ENCODE results near the gene RBFA. TPM values are rescaled to one million over a fixed set of nuclear protein-coding genes. Genes with fewer than 3 reads are reported as not detected.

RBFA gene
- total RNA-seq, 1 experiment from 2014 or later = 45.3 TPM

DNA sequence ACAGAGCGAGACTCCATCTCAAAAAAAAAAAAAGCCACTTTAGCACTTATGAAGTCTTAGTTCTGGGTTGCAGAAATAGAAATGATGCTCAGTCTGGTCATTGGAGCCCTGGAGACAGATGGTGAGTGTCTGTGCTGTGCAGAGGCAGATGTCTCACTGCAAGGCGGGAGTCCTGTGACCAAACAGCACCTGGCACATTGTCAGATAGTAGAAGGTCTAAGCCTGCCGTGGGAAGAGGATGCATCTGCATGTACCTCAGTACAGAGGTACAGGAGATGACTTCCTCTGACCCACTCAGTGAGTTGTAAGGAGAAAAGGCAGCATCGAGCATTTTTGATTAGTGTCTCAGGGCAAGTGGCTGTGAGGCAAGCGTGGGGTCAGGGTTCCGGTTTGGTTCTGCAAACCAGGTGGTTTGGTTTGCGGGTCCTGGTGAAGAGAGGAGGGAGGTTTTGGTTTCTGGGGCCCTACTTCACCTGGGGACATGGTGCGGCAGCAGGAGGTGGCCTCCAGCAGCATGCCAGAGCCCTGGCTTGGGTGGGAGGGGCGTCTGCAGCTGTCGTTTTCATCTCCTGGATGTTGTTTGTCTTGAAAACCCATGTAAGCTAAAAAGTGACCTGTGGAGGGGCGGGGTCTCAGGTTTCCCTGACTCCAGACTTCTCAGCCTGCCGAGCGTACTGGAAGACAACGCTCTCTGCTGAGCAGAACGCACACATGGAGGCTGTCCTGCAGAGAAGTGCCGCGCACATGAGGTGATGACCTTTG, 3.8 kb downstream of the RBFA start:
- no peak for DNase-seq (ENCODE audit: low read depth, low spot score)
- peaks cover 8 to 14% of the 10 kb centered on the region in 2 experiments; a peak in 3 of 4 replicates for H3K4me1 ChIP-seq (ENCODE audit: control insufficient read depth in 1 of 2, insufficient read depth in 2 of 2, low read length in 2 of 2)
- no peak overlapping the region for H3K4me3 ChIP-seq (replicated peaks in 1 of 2; ENCODE audit: low read depth in 1 of 2, low read length in 2 of 2)
- H3K27me3 ChIP-seq (ENCODE audit: insufficient read depth, low read length) = no peaks in the 10 kb centered on the region
- H3K9me2 ChIP-seq (ENCODE audit: insufficient read depth) = no peaks in the 10 kb centered on the region
- ChIA-PET RAD21 (ENCODE audit: low non-redundant PET in 1 of 2, low total read pairs in 2 of 2, uncharacterized antibody in 2 of 2, unreplicated experiment in 2 of 2) (no interaction called here), CTCF (no interaction called here), POLR2A (no interaction called here)
- no peaks in the 10 kb centered on the region for H4K20me1 ChIP-seq (ENCODE audit: insufficient read depth)
- no peaks in the 10 kb centered on the region for H3K9me3 ChIP-seq (ENCODE audit: control insufficient read depth in 1 of 2, insufficient read depth in 1 of 2, low read depth in 1 of 2, low read length in 2 of 2)
- H2AFZ ChIP-seq (ENCODE audit: low read depth, low read length, poor library complexity, severe bottlenecking) = no peak overlapping the region
- H3K9ac ChIP-seq (ENCODE audit: low read length) = no peak overlapping the region
- peaks cover 13 to 34% of the 10 kb centered on the region in 2 experiments; a peak in 3 of 4 replicates for H3K36me3 ChIP-seq (ENCODE audit: control insufficient read depth in 1 of 2, insufficient read depth in 2 of 2, low read length in 2 of 2)
- no peak overlapping the region for H3K4me2 ChIP-seq (ENCODE audit: low read length)
- TF ChIP-seq, protein P1, sequence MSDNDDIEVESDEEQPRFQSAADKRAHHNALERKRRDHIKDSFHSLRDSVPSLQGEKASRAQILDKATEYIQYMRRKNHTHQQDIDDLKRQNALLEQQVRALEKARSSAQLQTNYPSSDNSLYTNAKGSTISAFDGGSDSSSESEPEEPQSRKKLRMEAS (IDR thresholded peaks at IDR 0.05) = no peak
- no peak for TF ChIP-seq FOSL1 (IDR thresholded peaks at IDR 0.05; ENCODE audit: low read depth)
- TF ChIP-seq ZNF274 (IDR thresholded peaks at IDR 0.05; ENCODE audit: low read depth, low read length) = no peak
- TF ChIP-seq POLR2A (IDR thresholded peaks at IDR 0.05; ENCODE audit: borderline replicate concordance, extremely low read depth, insufficient read depth, insufficient read length) = no peak
- TF ChIP-seq, protein P2, sequence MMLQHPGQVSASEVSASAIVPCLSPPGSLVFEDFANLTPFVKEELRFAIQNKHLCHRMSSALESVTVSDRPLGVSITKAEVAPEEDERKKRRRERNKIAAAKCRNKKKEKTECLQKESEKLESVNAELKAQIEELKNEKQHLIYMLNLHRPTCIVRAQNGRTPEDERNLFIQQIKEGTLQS (IDR thresholded peaks at IDR 0.05) = no peak
- TF ChIP-seq JUND (IDR thresholded peaks at IDR 0.05) = no peak
- TF ChIP-seq RAD21 (IDR thresholded peaks at IDR 0.05; ENCODE audit: low read depth) = no peak
- no peak for TF ChIP-seq EGR1 (IDR thresholded peaks at IDR 0.05; ENCODE audit: low read depth)
- TF ChIP-seq EZH2phosphoT487 (IDR thresholded peaks at IDR 0.05; ENCODE audit: borderline replicate concordance) = no peak
- BruUV-seq (replicated peaks) = no TSS peak
- no peak overlapping the region for H3K27ac ChIP-seq (ENCODE audit: low read depth, low read length)
- peaks cover 47% of the 10 kb centered on the region for H3K79me2 ChIP-seq (ENCODE audit: insufficient read depth, low read length)
- ATAC-seq = no peak
- intact Hi-C loops (cut with micrococcal nuclease) = no loop called here

DNA sequence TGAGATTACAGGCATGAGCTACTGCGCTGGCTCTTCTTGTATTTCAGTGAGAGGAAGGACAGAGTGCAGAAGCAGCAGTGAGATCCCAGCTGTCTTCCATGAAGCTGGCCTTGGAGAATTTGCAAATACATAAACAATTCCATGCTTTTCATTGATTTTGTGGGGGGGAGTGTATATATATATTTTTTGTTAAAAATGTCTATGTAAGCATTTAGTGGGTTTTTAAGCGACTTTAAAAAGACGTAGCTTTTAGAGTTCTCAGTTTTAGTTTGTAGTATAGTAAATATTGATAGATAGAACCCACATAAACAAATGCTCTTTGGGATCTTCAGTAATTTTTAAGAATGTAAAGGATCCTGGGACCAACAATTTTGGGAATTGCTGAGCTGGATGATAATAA, 6.3 kb downstream of the RBFA start:
- no peaks in the 10 kb centered on the region for H4K20me1 ChIP-seq (ENCODE audit: insufficient read depth)
- RAD21 ChIA-PET (ENCODE audit: low non-redundant PET in 1 of 2, low total read pairs in 2 of 2, uncharacterized antibody in 2 of 2, unreplicated experiment in 2 of 2) = no interaction called here
- H3K9ac ChIP-seq (ENCODE audit: low read length) = no peak overlapping the region
- no TSS peak for BruUV-seq (replicated peaks)
- H3K4me1 ChIP-seq (ENCODE audit: control insufficient read depth in 1 of 2, insufficient read depth in 2 of 2, low read length in 2 of 2) = peaks cover 1 to 4% of the 10 kb centered on the region in 2 experiments; a peak in 3 of 4 replicates
- no peak overlapping the region for H2AFZ ChIP-seq (ENCODE audit: low read depth, low read length, poor library complexity, severe bottlenecking)
- DNase-seq (ENCODE audit: low read depth, low spot score) (no peak), ATAC-seq (no peak)
- no peak for TF ChIP-seq JUND (IDR thresholded peaks at IDR 0.05)
- intact Hi-C loops (cut with micrococcal nuclease) = no loop called here
- H3K4me3 ChIP-seq (replicated peaks in 1 of 2; ENCODE audit: low read depth in 1 of 2, low read length in 2 of 2) = no peak overlapping the region
- H3K9me2 ChIP-seq (ENCODE audit: insufficient read depth) = no peaks in the 10 kb centered on the region
- H3K27ac ChIP-seq (ENCODE audit: low read depth, low read length) = no peak overlapping the region
- POLR2A ChIA-PET = no interaction called here
- H3K27me3 ChIP-seq (ENCODE audit: insufficient read depth, low read length) = no peaks in the 10 kb centered on the region
- H3K4me2 ChIP-seq (ENCODE audit: low read length) = no peak overlapping the region
- CTCF ChIA-PET = interaction anchor here (0.6 kb wide), 1 partner anchor 40 kb away, joined by 3 read pairs; no protein-coding TSS in a partner anchor
- no peaks in the 10 kb centered on the region for H3K9me3 ChIP-seq (ENCODE audit: control insufficient read depth in 1 of 2, insufficient read depth in 1 of 2, low read depth in 1 of 2, low read length in 2 of 2)
- H3K36me3 ChIP-seq (ENCODE audit: control insufficient read depth in 1 of 2, insufficient read depth in 2 of 2, low read length in 2 of 2) = peaks cover 13 to 48% of the 10 kb centered on the region in 2 experiments; a peak in 3 of 4 replicates
- peaks cover 36% of the 10 kb centered on the region for H3K79me2 ChIP-seq (ENCODE audit: insufficient read depth, low read length)

Measured in HCT116 (cell line).